CD4-positive, alpha-beta T cell treated with Interleukin-10 for 1 hour (primary cell): Measurements from ENCODE around the gene BRIP1.
A peak's percentile ranks its signal among the peaks of the same experiment; 100 is the strongest.

Source experiments
- DNase-seq: peaks from one replicate; pipeline ENCODE4 v3.0.0-alpha.2; 2020

Gene BRIP1

GRCh38 chr17:61648587-61648986, 214.7 kb downstream of the BRIP1 start:
- DNase-seq, result no peak

DNA sequence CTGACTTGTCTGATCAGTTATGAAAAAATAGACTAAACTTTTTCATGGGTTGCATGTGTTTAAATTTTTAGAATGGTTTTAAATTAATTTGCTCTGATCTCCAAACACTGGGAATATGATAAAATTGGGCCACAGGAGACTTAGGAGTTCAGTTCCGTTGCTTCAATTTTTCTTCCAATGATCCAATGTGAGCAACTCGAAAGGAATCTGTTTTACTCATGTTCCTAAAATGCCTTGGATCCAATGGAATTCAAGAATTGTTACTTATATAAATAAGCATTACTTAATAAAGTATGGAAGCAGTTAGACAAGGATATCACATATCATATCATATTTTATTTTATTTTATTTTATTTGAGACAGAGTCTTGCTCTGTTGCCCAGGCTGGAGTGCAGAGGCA, 216.3 kb downstream of the BRIP1 start:
- DNase-seq, result no peak

DNA sequence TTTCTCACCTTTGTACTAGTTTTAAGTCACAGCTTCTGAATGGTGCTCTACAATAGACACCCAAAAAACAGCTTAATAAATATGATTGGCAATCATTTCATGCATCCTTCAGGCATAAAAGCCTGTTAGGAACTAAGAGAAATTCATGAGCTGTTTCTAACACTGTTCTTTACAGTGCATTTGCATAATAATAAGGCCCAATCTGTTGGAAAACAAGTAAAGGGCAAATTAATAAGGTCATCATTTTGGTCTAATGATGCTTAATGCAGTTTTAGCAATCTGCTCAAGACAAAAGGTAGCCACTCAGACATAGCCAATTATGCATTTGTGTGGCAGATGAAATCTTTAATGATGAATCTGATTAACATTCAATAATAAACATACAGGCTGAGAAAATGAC, 216.8 kb downstream of the BRIP1 start:
- no peak for DNase-seq

GRCh38 chr17:61645920-61646319, 217.4 kb downstream of the BRIP1 start:
- DNase-seq, result no peak

- no peak for DNase-seq
Observed at GRCh38 chr17:61644800-61645774, 218.2 kb downstream of the BRIP1 start.

- DNase-seq, result no peak
Observed at GRCh38 chr17:61642768-61643167, 220.6 kb downstream of the BRIP1 start.

DNA sequence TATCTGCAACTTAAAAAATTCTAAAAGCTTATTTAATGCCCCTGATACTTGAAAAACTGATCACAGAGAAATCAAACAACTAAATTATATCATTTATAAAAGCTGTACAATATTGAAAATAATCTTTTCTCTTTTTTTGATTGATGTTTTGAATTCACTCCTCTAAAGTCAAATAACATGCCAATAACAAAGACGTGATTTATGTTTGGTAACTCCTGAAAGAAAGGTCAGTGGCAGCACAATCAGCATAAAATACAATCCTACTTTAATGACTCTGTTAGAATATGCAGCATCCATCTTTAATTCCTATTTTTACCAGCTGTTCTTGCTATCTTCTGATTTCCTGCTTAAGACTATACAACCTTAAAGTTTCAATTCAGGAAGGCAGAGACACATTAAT, 221.6 kb downstream of the BRIP1 start:
- no peak for DNase-seq

DNA sequence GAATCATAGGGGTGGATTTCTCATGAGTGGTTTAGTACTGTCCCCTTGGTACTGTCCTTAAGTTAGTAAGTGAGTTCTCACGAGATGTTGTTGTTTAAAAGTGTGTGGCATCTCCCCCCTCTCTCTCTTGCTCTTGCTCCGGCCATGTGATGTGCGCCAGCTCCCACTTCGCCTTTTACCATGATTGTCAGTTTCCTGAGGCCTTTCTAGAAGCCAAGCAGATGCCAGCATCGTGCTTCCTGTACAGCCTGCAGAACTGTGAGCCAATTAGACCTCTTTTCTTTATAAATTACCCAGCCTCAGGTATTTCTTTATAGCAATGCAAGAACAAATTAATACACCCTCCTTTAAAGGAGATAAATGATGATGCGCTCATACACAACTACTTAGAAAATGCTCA, 222.2 kb downstream of the BRIP1 start:
- no peak for DNase-seq

DNA sequence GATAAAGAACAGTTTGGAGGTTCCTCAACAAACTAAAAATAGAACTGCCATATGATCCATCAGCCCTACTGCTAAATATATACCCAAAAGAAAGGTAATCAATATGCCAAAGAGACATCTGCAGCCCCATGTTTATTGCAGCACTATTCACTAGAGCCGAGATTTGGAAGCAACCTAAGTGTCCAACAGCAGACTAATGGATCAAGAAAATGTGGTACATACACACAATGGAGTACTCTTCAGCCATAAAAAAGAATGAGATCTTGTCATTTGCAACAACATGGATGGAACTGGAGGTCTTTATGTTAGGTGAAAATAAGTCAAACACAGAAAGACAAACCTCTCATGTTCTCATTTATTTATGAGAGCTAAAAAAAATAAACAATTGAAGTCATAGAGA, 223.5 kb downstream of the BRIP1 start:
- DNase-seq, result no peak

- no peak for DNase-seq
Observed at GRCh38 chr17:61638087-61638486, 225.2 kb downstream of the BRIP1 start.

DNA sequence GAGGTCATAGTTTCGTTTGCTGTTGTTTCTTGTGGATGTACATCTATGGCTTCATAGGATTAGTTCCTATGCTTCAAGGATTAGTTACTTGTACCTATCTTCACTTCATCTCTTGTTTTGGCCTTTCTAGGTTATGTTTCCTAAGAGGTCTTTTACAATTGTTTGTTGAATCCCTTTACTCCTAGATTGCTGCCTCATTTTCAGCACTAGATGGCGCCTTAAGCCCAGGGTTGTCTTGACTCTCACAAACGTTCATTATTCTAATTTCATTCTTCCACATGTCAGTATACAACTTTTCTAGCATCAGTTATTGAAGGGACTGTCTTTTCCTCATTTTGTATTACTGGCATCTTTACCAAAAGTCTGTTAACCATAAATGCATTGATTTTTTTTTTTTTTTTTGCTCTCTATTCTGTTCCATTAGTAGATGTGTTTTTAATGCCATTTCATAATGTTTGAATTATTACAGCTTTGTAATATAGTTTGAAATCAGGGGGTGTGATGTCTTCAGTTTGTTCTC, 227.4 kb downstream of the BRIP1 start:
- peak; percentile 68 for DNase-seq

DNA sequence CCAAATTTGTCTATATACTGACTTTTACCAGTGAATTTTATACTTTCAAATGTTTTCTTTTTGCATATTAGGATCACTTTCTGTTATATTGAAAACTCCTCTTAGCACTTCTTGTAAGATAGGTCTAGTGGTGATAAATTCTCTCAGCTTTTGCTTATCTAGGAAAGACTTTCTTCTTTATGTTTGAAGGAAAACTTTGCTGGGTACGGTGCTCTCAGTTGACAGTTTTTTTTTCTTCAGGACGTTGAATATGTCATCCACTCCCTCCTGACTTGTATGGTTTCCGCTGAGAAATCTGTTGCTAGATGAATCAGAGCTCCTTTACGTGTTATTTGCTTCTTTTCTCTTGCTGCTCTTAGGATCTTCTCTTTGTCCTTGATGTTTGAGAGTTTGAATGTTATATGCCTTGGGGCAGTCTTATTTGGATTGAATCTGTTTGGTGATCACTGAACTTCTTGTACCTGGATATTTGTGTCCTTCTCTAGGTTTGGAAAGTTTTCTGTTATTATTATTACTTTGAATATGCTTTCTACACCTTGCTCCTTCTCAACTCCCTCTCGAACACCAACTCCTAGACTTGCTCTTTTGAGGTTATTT, 228.3 kb downstream of the BRIP1 start:
- no peak for DNase-seq

DNA sequence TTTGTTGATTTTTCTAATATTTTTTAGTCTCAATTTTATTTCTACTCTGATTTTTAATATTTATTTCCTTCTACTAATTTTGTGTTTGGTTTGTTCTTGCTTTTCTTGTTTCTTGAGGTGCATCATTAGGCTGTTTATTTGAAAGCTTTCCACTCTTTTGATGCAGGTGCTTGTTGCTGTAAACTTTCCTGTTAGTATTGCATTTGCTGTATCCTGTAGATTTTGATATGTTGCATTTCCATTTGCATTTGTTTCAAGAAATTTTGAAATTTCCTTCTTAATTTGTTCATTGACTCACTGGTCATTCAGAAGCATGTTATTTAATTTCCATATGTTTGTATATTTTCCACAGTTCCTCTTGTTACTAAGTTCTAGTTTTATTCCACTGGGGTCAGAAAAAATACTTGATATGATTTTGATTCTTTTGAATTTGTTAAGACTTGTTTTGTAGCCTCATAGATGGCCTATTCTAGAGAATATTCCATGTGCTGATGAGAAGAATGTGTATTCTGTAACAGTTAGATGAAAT, 229.3 kb downstream of the BRIP1 start:
- DNase-seq, result no peak

DNA sequence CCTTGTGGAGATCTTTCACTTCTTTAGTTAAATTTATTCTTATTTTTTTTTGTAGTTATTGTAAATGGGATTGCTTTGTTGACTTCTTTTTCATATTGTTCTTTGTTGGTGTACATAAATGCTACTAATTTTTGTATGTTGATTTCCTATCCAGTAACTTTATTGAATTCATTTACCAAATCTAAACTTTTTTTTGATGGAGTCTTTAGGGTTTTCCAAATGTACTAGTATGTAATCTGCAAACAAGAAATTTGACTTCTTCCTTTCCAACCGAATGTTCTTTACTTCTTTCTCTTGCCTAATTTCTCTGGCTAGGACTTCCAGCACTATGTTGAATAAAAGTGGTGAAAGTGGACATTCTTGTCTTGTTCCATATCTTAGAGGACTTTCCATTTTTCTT, 230.5 kb downstream of the BRIP1 start:
- DNase-seq, result no peak

DNA sequence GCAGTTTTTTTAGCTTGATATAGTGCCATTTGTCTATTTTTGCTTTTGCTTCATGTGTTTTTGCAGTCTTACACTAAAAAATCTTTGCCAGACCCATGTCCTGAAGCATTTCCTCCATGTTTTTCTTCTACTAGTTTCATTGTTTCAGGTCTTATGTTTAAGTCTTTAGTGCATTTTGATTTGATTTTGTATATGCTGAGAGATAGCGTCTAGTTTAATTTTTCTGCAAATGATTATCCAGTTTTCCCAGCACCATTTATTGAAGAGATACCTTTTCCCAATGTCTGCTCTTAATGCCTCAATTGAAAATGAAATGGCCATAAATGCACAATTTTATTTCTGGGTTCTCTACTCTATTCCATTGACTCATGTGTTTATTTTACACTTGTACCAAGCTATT, 231.5 kb downstream of the BRIP1 start:
- no peak for DNase-seq
